Muscle of arm (tissue), 14 donors: ENCODE results near the gene RPS25. TPM values are rescaled to one million over a fixed set of nuclear protein-coding genes. Genes with fewer than 3 reads are reported as not detected.
A peak's percentile ranks its signal among the peaks of the same experiment; 100 is the strongest.
"Not testable (repeated sequence)": the region's sequence is repeated elsewhere in the genome, so short reads cannot be mapped to it uniquely, and the experiment has no call there.

Experiments used
- DNase-seq: peaks from one replicate; pipeline ENCODE4 v3.0.0-alpha.2; 2013
- long read RNA-seq, 11 donors: transcript quantifications; one replicate each; lab custom pipeline, GENCODE V29; 2026
- polyA plus RNA-seq, 12 donors: library from polyadenylated mRNA; unstranded; fragments of 120-200 nt; gene quantifications; one replicate each; pipeline ENCODE4 v1.2.1, GENCODE V29; 2013; ENCODE audit not compliant: insufficient read length in 12 of 12

Gene RPS25
- 1,000 to 10,000 TPM in 11 of 12 donors, not detected in 1; 1,508 to 2,787 (median 1,692) TPM for polyA plus RNA-seq
- long read RNA-seq, donor 1, transcript RPS25-204 (3 exons, 1,462 nt): minor isoform, 22 of 2,594 reads
- long read RNA-seq, donor 1, transcript RPS25-201 (2 exons, 1,078 nt): minor isoform, 23 of 2,594 reads
- long read RNA-seq, donor 1, transcript RPS25-203 (5 exons, 711 nt): minor isoform, 7 of 2,594 reads
- long read RNA-seq, donor 1, transcript RPS25-202 (5 exons, 835 nt): major isoform, 1,952 of 2,594 reads
- long read RNA-seq, donor 1, partial matches to known transcripts: 440 of 2,594 reads
- long read RNA-seq, donor 1, other reads (novel, unspliced or antisense): 146 of 2,594 reads
- long read RNA-seq, donor 2, transcript RPS25-204 (3 exons, 1,462 nt): minor isoform, 16 of 3,297 reads
- long read RNA-seq, donor 2, transcript RPS25-201 (2 exons, 1,078 nt): minor isoform, 35 of 3,297 reads
- long read RNA-seq, donor 2, transcript RPS25-202 (5 exons, 835 nt): major isoform, 2,505 of 3,297 reads
- long read RNA-seq, donor 2, transcript RPS25-203 (5 exons, 711 nt): minor isoform, 8 of 3,297 reads
- long read RNA-seq, donor 2, partial matches to known transcripts: 383 of 3,297 reads
- long read RNA-seq, donor 2, other reads (novel, unspliced or antisense): 345 of 3,297 reads
- long read RNA-seq, donor 3, transcript RPS25-202 (5 exons, 835 nt): major isoform, 1,071 of 1,361 reads
- long read RNA-seq, donor 3, transcript RPS25-203 (5 exons, 711 nt): minor isoform, 6 of 1,361 reads
- long read RNA-seq, donor 3, transcript RPS25-204 (3 exons, 1,462 nt): minor isoform, 12 of 1,361 reads
- long read RNA-seq, donor 3, transcript RPS25-201 (2 exons, 1,078 nt): minor isoform, 12 of 1,361 reads
- long read RNA-seq, donor 3, partial matches to known transcripts: 112 of 1,361 reads
- long read RNA-seq, donor 3, other reads (novel, unspliced or antisense): 144 of 1,361 reads
- long read RNA-seq, donor 4, transcript RPS25-201 (2 exons, 1,078 nt): minor isoform, 11 of 1,155 reads
- long read RNA-seq, donor 4, transcript RPS25-203 (5 exons, 711 nt): minor isoform, 7 of 1,155 reads
- long read RNA-seq, donor 4, transcript RPS25-202 (5 exons, 835 nt): major isoform, 918 of 1,155 reads
- long read RNA-seq, donor 4, partial matches to known transcripts: 85 of 1,155 reads
- long read RNA-seq, donor 4, other reads (novel, unspliced or antisense): 132 of 1,155 reads
- long read RNA-seq, donor 5: 0 reads
- long read RNA-seq, donor 6, transcript RPS25-201 (2 exons, 1,078 nt): minor isoform, 13 of 1,655 reads
- long read RNA-seq, donor 6, transcript RPS25-203 (5 exons, 711 nt): minor isoform, 11 of 1,655 reads
- long read RNA-seq, donor 6, transcript RPS25-202 (5 exons, 835 nt): major isoform, 1,293 of 1,655 reads
- long read RNA-seq, donor 6, transcript RPS25-204 (3 exons, 1,462 nt): minor isoform, 20 of 1,655 reads
- long read RNA-seq, donor 6, partial matches to known transcripts: 140 of 1,655 reads
- long read RNA-seq, donor 6, other reads (novel, unspliced or antisense): 175 of 1,655 reads
- long read RNA-seq, donor 7, transcript RPS25-202 (5 exons, 835 nt): major isoform, 1,106 of 1,385 reads
- long read RNA-seq, donor 7, transcript RPS25-201 (2 exons, 1,078 nt): minor isoform, 5 of 1,385 reads
- long read RNA-seq, donor 7, partial matches to known transcripts: 113 of 1,385 reads
- long read RNA-seq, donor 7, other reads (novel, unspliced or antisense): 152 of 1,385 reads
- long read RNA-seq, donor 8, transcript RPS25-202 (5 exons, 835 nt): major isoform, 2,371 of 3,153 reads
- long read RNA-seq, donor 8, transcript RPS25-204 (3 exons, 1,462 nt): minor isoform, 18 of 3,153 reads
- long read RNA-seq, donor 8, transcript RPS25-201 (2 exons, 1,078 nt): minor isoform, 19 of 3,153 reads
- long read RNA-seq, donor 8, transcript RPS25-206 (5 exons, 508 nt): minor isoform, 7 of 3,153 reads
- long read RNA-seq, donor 8, partial matches to known transcripts: 358 of 3,153 reads
- long read RNA-seq, donor 8, other reads (novel, unspliced or antisense): 374 of 3,153 reads
- long read RNA-seq, donor 9, transcript RPS25-202 (5 exons, 835 nt): major isoform, 1,443 of 1,838 reads
- long read RNA-seq, donor 9, transcript RPS25-204 (3 exons, 1,462 nt): minor isoform, 11 of 1,838 reads
- long read RNA-seq, donor 9, transcript RPS25-203 (5 exons, 711 nt): minor isoform, 9 of 1,838 reads
- long read RNA-seq, donor 9, transcript RPS25-201 (2 exons, 1,078 nt): minor isoform, 14 of 1,838 reads
- long read RNA-seq, donor 9, partial matches to known transcripts: 185 of 1,838 reads
- long read RNA-seq, donor 9, other reads (novel, unspliced or antisense): 172 of 1,838 reads
- long read RNA-seq, donor 10, transcript RPS25-204 (3 exons, 1,462 nt): minor isoform, 10 of 2,616 reads
- long read RNA-seq, donor 10, transcript RPS25-201 (2 exons, 1,078 nt): minor isoform, 17 of 2,616 reads
- long read RNA-seq, donor 10, transcript RPS25-202 (5 exons, 835 nt): major isoform, 2,029 of 2,616 reads
- long read RNA-seq, donor 10, partial matches to known transcripts: 312 of 2,616 reads
- long read RNA-seq, donor 10, other reads (novel, unspliced or antisense): 240 of 2,616 reads
- long read RNA-seq, donor 11, transcript RPS25-202 (5 exons, 835 nt): major isoform, 2,385 of 3,128 reads
- long read RNA-seq, donor 11, transcript RPS25-204 (3 exons, 1,462 nt): minor isoform, 15 of 3,128 reads
- long read RNA-seq, donor 11, transcript RPS25-201 (2 exons, 1,078 nt): minor isoform, 36 of 3,128 reads
- long read RNA-seq, donor 11, transcript RPS25-203 (5 exons, 711 nt): minor isoform, 16 of 3,128 reads
- long read RNA-seq, donor 11, partial matches to known transcripts: 307 of 3,128 reads
- long read RNA-seq, donor 11, other reads (novel, unspliced or antisense): 360 of 3,128 reads

GRCh38 chr11:119018074-119018938 is at the start of gene RPS25, which contains the start of gene TRAPPC4:
Gene RPS25 (minus strand): TSS chr11:119018343. CDS start chr11:119018284, 59 bp downstream.
Gene TRAPPC4 (plus strand): TSS chr11:119018766. CDS start chr11:119018796, 30 bp downstream.
- DNase-seq: peak; percentile 98

DNA sequence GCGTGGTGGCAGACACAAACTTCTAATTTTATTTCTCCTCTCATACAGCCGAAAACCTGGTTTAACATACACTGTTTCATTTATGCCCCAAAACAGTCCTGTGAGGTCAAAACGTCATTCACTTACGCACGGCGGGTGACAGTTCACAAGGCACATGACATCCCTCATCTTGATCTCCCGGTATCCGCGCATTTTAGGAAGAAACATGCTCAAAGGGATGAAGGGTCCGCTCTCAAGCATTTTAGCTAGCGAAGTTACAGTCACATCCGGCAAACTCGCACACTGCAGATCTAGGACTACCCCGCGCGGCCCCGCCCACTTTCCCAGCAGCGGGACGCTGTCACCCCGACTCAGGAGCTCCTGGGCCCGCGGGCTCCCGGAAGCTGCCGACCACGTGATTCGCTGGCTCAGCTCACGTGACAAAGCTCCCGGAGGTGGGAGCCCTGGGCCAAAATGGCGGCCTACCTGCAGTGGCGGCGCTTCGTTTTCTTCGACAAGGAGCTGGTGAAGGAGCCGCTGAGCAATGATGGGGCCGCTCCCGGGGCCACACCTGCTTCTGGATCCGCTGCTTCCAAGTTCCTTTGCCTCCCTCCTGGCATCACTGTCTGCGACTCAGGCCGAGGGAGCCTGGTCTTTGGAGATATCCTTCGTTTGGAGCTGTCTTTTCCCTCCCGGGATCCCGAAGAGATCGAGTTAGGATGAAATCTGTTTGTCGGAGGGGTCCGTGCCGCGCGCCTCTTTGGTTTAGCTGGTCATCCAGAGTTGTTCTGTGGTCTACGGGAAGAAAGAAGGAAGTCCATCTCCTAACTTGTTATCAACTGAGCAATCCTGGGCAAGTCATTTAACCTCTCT is 49.5 kb upstream of the RPS25 start, which contains the start of gene VPS11:
VPS11 (plus strand) TSS at position 448 of the 852 bp plus-strand sequence; CDS start at position 454, 6 bp downstream.
- peak; percentile 96 for DNase-seq

DNA sequence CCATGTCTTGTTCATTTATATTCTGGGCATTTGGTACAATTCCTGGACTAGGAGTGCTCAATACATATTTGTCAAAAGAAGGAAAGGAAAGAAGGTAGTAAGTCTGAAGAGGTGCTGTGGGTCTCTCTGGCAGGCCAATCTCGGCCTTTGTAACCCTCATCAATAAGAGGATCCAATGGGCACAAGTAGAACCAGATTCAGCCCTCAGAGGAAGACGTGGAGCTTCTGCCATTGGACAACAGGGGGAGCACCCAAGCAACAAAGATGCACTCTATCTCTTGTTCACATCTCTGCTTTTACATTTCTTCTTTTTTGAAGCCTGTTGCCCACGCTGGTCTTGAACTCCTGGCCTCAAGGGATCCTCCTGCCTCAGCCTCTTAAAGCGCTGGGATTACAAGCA is 47.2 kb upstream of the RPS25 start:
- DNase-seq: no peak

- no peak for DNase-seq
Observed at GRCh38 chr11:119062779-119063178, 44.6 kb upstream of the RPS25 start.

DNA sequence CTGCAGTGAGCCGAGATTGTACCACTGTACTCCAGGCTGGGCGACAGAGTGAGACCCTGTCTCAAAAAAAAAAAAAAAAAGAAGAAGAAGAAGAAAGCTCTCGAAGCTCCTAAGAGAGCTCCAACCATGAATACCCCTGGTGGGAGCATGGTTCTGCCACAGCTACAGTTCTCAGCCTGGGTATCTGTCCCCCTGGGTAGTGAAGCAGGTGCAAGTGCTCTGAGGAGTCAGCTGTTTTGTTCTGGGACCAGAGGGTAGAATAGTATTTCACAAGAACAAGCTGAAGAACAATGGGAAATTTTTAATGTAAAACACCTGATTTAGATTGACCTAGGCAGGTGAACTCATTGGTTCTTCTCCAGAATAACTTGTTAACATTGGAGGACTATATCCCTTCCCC is 43.1 kb upstream of the RPS25 start:
- DNase-seq: no peak

DNA sequence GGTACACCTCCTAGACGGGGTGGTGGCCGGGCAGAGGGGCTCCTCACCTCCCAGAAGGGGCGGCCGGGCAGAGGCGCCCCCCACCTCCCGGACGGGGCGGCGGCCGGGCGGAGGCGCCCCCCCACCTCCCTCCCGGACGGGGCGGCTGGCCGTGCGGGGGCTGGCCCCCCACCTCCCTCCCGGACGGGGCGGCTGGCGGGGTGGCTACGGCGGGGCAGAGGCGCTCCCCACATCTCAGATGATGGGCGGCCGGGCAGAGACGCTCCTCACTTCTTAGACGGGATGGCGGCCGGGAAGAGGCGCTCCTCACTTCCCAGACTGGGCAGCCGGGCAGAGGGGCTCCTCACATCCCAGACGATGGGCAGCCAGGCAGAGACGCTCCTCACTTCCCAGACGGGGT is 41.0 kb upstream of the RPS25 start:
- not testable (repeated sequence) for DNase-seq

DNA sequence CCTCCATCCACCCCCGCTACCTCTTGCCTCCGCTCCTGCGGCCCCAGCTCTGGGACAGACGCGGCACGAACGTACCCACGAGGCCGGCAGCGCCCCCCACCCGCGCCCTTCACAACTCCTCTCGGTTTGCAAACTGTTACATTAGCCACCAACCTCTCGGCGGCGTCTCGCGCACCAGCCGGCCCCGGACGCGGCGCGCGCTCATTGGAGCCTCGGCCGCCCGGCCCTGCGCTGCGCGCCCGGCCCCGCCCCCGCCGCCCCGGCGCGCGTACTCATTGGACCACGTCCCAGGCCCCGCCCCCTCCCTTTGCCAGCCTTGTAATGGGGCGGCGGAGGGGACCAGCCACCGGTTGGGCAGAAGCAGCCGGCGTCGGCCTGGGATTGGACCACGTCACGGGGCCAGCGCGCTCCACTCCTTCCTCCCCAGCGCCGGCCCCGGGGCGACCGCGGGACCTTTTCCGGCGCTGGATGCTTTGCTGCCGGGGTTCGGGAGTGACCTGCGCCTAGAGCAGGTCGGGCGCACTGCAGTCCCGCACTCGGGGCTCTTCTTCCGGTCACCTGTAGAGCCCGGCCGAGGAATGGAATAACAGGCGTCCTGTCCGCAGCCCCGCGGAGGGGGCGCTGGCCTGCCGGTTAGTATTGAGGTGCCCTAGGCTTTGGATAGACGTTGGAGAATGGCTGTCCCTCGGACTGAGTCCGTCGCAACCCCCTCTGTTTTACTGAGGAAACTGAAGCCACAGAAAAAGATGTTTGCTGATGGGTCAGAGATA is 39.0 kb upstream of the RPS25 start, which contains the start of gene HYOU1:
HYOU1 (minus strand) TSS at position 206 of the 770 bp plus-strand sequence. CDS start 1,045 bp downstream, outside the sequence.
- peak; percentile 94 for DNase-seq

DNA sequence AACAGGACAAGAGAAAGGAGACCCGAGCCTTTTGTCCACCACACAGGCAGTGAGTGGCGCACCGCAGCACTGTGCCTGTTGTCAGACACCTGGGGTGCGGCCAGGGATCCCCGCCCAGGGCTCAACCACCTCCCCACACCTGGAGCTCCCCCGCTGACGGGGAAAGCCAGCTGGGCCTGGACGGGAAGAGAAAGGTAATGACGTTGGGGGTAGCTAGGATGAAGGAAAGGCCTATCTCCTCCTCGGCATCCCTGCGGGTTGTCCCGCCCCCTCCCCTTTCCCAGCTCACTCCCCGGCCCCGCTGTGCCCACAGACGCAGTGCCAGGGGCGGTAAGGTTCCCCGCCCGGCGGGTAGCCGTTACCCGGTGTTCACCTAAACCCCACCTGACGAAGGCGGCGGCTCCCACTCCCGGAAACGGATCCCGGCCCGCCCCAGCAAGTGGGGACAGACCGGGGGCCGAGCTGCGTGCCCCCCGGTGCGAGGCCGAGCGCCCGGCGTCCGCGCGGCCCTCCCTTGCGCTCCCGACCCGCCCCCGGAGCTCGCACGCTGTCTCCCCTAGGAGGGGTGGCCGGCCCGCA is 38.4 kb upstream of the RPS25 start:
- no peak for DNase-seq

- no peak for DNase-seq
Observed at GRCh38 chr11:119055901-119056300, 37.8 kb upstream of the RPS25 start.

DNA sequence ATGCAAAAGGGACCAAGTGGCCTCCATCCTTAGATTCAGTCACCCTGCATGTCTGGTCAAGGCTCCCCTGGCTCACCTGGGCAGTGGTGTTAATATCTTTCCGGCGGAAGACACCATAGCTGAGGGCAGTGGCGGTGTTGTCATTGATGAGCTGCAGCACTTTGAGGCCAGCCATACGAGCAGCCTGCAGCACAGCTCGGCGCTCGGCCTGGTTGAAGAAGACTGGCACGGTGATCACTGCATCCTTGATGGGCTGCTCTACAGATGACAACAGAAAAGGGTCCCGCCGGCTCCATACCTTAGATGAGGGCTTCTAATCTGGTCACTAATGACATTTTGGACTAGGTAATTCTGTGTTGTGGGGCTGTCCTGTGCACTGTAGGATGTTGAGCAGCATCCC is 36.3 kb upstream of the RPS25 start:
- DNase-seq: no peak

- DNase-seq: no peak
Observed at GRCh38 chr11:119052163-119052814, 34.1 kb upstream of the RPS25 start.

GRCh38 chr11:119051440-119052162 is 33.5 kb upstream of the RPS25 start:
- DNase-seq: no peak

GRCh38 chr11:119049081-119049480 is 30.9 kb upstream of the RPS25 start:
- no peak for DNase-seq
